Colonic mucosa (tissue), 4 donors: ENCODE results near the gene MMRN2. TPM values are rescaled to one million over a fixed set of nuclear protein-coding genes. Genes with fewer than 3 reads are reported as not detected.
"Not testable (repeated sequence)": the region's sequence is repeated elsewhere in the genome, so short reads cannot be mapped to it uniquely, and the experiment has no call there.

Experiments
- DNase-seq: peaks from one replicate; pipeline ENCODE4 v3.0.0-alpha.2; 2020
- H3K27ac ChIP-seq: fragments of 200-600 bp; one replicate; pipeline ENCODE4 v1.8.0; 2021
- H3K27me3 ChIP-seq: fragments of 200-600 bp; one replicate; pipeline ENCODE4 v1.8.0; 2021
- H3K36me3 ChIP-seq: fragments of 200-600 bp; one replicate; pipeline ENCODE4 v1.8.0; 2021
- H3K4me1 ChIP-seq: fragments of 200-600 bp; one replicate; pipeline ENCODE4 v1.8.0; 2021; ENCODE audit warnings: mild to moderate bottlenecking
- H3K4me3 ChIP-seq: fragments of 200-600 bp; one replicate; pipeline ENCODE4 v1.8.0; 2021
- H3K9ac ChIP-seq, 2 donors: one replicate each; pipeline ENCODE4 v1.7.0; 2013; ENCODE audit warnings: control low read depth in 2 of 2, low read depth in 2 of 2, low read length in 2 of 2
- H3K9me3 ChIP-seq: fragments of 200-600 bp; one replicate; pipeline ENCODE4 v1.8.0; 2021
- intact Hi-C: fragments of 100-400 bp; cut with DNase I; formaldehyde crosslinking; loops from one replicate; pipeline ENCODE4 v1.14.1; 2022
- total RNA-seq, 2 donors: library from RNA; stranded (reverse); fragmentation: NEBNext Ultra II Directional in 1 of 2; extraction: Animal tissue kit (Norgen Biotek cat#: 25700) in 1 of 2; gene quantifications; one replicate each; pipeline ENCODE4 v1.2.1, GENCODE V29; 2021
- TF ChIP-seq, protein P1 (sequence below): fragments of 200-600 bp; IDR thresholded peaks from one replicate; pipeline ENCODE4 v1.8.0; 2022; ENCODE audit warnings: antibody characterized with exemption, mild to moderate bottlenecking
- donor health status: healthy.
- donor health status: DM: no; HTN: no; CAD: no.
- donor health status: DM: no; HTN: no; CAD: no.

The MMRN2 gene
- total RNA-seq, 2 donors from 2014 or later, result 3.4 to 7.4 TPM

DNA sequence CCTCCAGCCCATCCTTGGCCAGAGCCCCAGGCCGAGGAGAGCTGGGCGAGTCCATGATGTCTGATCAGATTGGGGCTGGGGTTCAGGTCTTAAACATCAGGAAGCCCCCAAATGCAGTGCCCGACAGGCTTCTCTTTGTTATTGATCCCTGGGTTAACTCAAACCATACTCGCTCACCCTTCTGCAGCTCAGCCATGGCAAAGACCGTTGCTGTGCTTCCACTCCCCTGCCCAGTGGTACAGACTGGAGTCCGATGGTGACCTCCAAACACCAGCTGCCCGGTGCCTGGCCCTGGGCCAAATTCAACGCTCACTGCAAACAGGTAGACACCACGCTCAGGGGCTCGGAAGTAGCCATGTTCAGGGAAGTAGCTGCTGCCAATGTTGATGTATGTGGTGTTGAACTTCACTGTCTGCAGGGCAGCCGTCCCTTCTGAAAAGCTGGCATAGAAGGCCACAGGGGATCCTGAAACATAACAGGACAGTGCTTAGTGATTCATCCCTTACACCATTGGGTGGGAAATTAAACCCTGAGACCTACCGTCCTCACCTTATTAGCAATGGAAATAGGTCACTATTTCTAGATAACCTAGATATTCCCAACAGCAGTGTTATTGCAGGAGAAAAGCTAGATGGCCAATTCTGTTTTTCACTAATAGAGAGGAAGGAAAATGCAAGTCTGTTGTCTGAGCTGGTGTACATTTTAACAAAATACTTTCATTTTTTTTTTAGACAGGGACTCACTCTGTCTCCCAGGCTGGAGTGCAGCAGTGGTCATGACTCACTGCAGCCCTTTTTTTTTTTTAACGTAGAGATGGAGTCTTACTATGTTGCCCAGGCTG is 20.5 kb downstream of the MMRN2 start:
- intact Hi-C loops, result no loop called here
- H3K27me3 ChIP-seq, result no peaks in the 10 kb centered on the region
- no peaks in the 10 kb centered on the region for H3K9me3 ChIP-seq
- no peak for DNase-seq
- no peak overlapping the region for H3K4me3 ChIP-seq
- TF ChIP-seq, protein P1, sequence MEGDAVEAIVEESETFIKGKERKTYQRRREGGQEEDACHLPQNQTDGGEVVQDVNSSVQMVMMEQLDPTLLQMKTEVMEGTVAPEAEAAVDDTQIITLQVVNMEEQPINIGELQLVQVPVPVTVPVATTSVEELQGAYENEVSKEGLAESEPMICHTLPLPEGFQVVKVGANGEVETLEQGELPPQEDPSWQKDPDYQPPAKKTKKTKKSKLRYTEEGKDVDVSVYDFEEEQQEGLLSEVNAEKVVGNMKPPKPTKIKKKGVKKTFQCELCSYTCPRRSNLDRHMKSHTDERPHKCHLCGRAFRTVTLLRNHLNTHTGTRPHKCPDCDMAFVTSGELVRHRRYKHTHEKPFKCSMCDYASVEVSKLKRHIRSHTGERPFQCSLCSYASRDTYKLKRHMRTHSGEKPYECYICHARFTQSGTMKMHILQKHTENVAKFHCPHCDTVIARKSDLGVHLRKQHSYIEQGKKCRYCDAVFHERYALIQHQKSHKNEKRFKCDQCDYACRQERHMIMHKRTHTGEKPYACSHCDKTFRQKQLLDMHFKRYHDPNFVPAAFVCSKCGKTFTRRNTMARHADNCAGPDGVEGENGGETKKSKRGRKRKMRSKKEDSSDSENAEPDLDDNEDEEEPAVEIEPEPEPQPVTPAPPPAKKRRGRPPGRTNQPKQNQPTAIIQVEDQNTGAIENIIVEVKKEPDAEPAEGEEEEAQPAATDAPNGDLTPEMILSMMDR, result no peak
- H3K9ac ChIP-seq, result no peak overlapping the region
- H3K27ac ChIP-seq, result no peak overlapping the region
- no peaks in the 10 kb centered on the region for H3K36me3 ChIP-seq
- no peaks in the 10 kb centered on the region for H3K4me1 ChIP-seq

DNA sequence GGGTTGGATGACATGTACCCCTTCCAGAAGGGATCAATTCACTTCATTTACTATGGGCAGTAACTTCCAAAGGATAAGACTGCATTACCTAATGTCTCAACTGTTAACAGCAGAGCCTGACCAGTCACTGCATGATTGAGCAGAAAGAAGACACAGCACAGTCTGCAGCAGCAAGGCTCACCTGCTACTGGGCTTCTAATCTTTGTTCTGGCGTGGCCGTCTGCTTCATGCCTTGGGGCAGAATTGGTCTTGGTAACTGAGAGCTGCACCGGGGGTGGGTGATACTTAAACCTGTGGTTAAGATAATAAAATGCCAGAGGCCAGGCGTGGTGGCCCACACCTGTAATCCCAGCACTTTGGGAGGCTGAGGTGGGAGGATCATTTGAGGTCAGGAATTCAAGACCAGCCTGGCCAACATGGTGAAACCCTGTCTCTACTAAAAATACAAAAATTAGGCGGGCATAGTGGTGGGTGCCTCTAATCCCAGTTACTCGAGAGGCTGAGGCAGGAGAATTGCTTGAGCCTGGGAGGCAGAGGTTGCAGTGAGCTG is 23.2 kb downstream of the MMRN2 start:
- H3K4me3 ChIP-seq, intact Hi-C loops, H3K27ac ChIP-seq: not testable (repeated sequence)

DNA sequence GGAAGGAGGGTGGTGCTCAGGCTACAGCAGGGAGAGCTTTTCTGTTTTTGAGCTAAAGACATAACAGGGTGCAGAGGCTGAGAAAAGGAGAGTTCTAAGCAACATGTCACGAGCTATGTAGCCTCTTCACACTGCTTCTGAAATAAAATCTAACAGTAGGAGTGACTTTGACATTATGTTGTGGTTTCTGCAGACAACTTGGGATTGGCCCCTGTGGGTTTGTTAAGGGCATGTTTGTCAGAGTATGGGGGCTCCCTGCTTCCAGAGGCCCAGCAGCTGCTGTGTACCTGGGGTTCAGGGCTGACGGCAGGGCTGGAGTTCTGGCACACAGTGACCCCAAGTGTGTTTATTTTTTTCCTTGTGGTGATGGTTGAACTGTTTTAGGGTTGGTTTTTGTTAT is 24.7 kb downstream of the MMRN2 start:
- no peak overlapping the region for H3K9ac ChIP-seq
- TF ChIP-seq, protein P1, result no peak
- H3K27ac ChIP-seq, result no peak overlapping the region
- H3K27me3 ChIP-seq, result no peaks in the 10 kb centered on the region
- no peaks in the 10 kb centered on the region for H3K9me3 ChIP-seq
- no peak for DNase-seq
- no peaks in the 10 kb centered on the region for H3K36me3 ChIP-seq
- intact Hi-C loops, result no loop called here
- H3K4me1 ChIP-seq, result no peaks in the 10 kb centered on the region
- no peak overlapping the region for H3K4me3 ChIP-seq

More for the DNA sequence above, 23.2 kb downstream of the MMRN2 start:
- not testable (repeated sequence) for H3K9me3 ChIP-seq, H3K36me3 ChIP-seq, H3K4me1 ChIP-seq, H3K27me3 ChIP-seq, DNase-seq, H3K9ac ChIP-seq

DNA sequence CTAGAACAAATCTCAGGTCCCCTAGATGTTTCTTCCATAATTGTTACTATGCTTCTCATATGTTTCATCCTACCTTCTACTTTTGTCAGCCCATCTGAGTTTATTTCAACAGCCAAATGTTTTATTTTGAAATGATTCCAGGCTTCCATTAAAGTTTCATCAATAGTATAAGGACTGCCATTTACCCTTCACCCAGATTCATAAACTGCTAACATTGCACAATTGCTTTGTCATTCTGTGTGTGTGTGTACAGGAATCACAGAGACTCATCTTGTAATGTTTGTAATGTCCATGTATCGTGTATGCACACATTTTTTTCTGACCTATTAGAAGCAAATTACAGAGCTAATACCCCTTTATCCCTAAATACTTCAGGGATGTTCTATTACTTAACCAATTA is 25.5 kb downstream of the MMRN2 start:
- intact Hi-C loops, result no loop called here
- Histone ChIP-seq H3K27me3 (no peaks in the 10 kb centered on the region), H3K27ac (no peak overlapping the region), H3K36me3 (no peaks in the 10 kb centered on the region), H3K4me1 (no peaks in the 10 kb centered on the region), H3K9ac (no peak overlapping the region), H3K4me3 (no peak overlapping the region), H3K9me3 (no peaks in the 10 kb centered on the region)
- TF ChIP-seq, protein P1, result no peak
- no peak for DNase-seq

DNA sequence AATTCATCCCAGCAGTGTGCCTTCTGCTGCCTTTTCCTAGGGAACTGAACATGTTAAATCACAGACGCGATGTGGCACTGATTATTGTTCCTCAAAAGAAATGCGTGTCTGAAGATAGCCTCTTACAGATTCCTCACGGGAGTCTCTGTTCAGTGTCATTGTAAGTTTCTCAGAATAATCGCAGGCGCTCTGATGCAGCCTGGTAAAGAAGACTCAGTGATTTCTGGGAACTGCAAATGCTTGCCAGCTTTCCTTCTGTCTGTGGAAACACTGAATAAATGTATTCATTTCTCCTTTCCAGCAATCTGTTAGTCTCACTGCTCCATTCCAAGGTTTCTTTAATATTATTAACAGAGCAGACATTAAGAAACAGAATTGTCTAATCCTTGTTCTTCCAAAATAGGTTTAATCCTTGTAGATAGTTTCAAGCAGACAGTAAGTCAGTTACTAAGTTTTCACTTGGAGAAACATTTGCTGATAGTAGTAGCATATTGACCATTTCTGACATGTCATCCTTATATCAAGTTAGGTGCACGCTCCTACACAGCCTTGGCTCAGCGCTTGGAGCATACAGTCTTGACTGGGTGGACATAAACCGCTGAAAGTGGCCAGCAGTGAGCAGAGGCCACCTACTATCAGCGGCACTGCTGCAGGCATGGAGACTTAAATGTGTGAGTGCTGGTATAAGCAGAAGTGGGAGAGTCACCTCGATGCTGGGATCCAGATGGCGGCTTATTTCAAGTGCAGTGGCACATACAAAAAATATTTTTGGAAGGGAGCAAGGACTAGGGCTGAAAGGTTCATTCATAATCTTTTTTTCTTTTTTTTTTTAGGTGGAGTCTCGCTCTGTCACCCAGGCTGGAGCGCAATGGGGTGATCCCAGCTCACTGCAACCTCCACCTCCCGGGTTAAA is 27.7 kb downstream of the MMRN2 start:
- no peaks in the 10 kb centered on the region for H3K36me3 ChIP-seq
- no peaks in the 10 kb centered on the region for H3K9me3 ChIP-seq
- H3K27ac ChIP-seq, result no peak overlapping the region
- TF ChIP-seq, protein P1, result no peak
- no peak for DNase-seq
- intact Hi-C loops, result no loop called here
- no peaks in the 10 kb centered on the region for H3K4me1 ChIP-seq
- H3K4me3 ChIP-seq, result no peak overlapping the region
- no peaks in the 10 kb centered on the region for H3K27me3 ChIP-seq
- H3K9ac ChIP-seq, result no peak overlapping the region
